H1 (cell line): Measurements from ENCODE around the gene METTL8. TPM values are rescaled to one million over a fixed set of nuclear protein-coding genes. Genes with fewer than 3 reads are reported as not detected.

Experiments used
- CTCF ChIA-PET: fragments of 300-600 bp; sonication (Branson Sonifier 250); formaldehyde crosslinking; loops from one replicate; lab custom pipeline; 2021; ENCODE audit not compliant: partially characterized antibody; lab: Charles Lee
- POLR2A ChIA-PET: fragments of 300-600 bp; sonication (Branson Sonifier 250); formaldehyde crosslinking; loops from one replicate; lab custom pipeline; 2021; ENCODE audit warnings: inconsistent platforms; ENCODE audit not compliant: partially characterized antibody; lab: Charles Lee
- DNase-seq, 2 experiments: peaks; one replicate each; pipeline versions ENCODE4 v3.0.0 to v3.0.0-alpha.2; 2010 to 2022; ENCODE audit warnings: low spot score in 2 of 2, low read depth in 1 of 2, mixed read lengths in 1 of 2
- FAIRE-seq: peaks from 2 replicates; lab custom pipeline; 2011; peaks lifted over from hg19 to GRCh38; lab: Jason Lieb, UNC
- H2AFZ ChIP-seq: 2 replicates; pipeline ENCODE4 v1.8.1; 2012; ENCODE audit warnings: low read length, inconsistent platforms
- H2AK5ac ChIP-seq: 2 replicates; pipeline ENCODE4 v1.6.1; 2013; ENCODE audit warnings: low read depth, low read length
- H2BK120ac ChIP-seq: replicated peaks from 2 replicates; pipeline ENCODE3; 2013; ENCODE audit warnings: low read depth, low read length, inconsistent platforms
- H2BK12ac ChIP-seq: 2 replicates; pipeline ENCODE4 v1.6.1; 2013; ENCODE audit warnings: low read depth, low read length
- H2BK15ac ChIP-seq: 2 replicates; pipeline ENCODE4 v1.6.1; 2013; ENCODE audit warnings: low read length
- H2BK20ac ChIP-seq: 2 replicates; pipeline ENCODE4 v1.6.1; 2013; ENCODE audit warnings: low read length
- H2BK5ac ChIP-seq: 2 replicates; pipeline ENCODE4 v1.6.1; 2013; ENCODE audit warnings: low read depth, low read length
- H3K14ac ChIP-seq: 2 replicates; pipeline ENCODE4 v1.6.1; 2013; ENCODE audit warnings: inconsistent platforms; ENCODE audit not compliant: insufficient read length
- H3K18ac ChIP-seq: 2 replicates; pipeline ENCODE4 v1.6.1; 2013; ENCODE audit warnings: low read length; ENCODE audit errors: extremely low read depth
- H3K23ac ChIP-seq: 2 replicates; pipeline ENCODE4 v1.6.1; 2013; ENCODE audit warnings: inconsistent platforms; ENCODE audit not compliant: insufficient read length
- H3K23me2 ChIP-seq: 2 replicates; pipeline ENCODE4 v1.6.1; 2013; ENCODE audit warnings: low read depth, low read length
- H3K27ac ChIP-seq: 2 replicates; pipeline ENCODE4 v1.6.1; 2011; ENCODE audit warnings: low read depth, low read length, inconsistent platforms
- H3K27me3 ChIP-seq, 4 experiments: replicated peaks in 1 of 4; 1 replicate in 1 of 4; 2 replicates in 3 of 4; pipeline versions ENCODE4 v1.6.1 to v1.8.1; 2011 to 2013; ENCODE audit warnings: low read length in 3 of 4, mild to moderate bottlenecking in 3 of 4, inconsistent platforms in 2 of 4, mixed read lengths in 2 of 4, moderate library complexity in 1 of 4; ENCODE audit not compliant: control insufficient read depth in 3 of 4, insufficient read depth in 3 of 4; ENCODE audit errors: extremely low read depth in 1 of 4
- H3K36me3 ChIP-seq, 4 experiments: 2 replicates each; pipeline versions ENCODE4 v1.6.1 to v1.8.1; 2011 to 2013; ENCODE audit warnings: mild to moderate bottlenecking in 4 of 4, low read length in 3 of 4, moderate library complexity in 2 of 4, control low read depth in 1 of 4, inconsistent platforms in 1 of 4; ENCODE audit not compliant: insufficient read depth in 4 of 4, control insufficient read depth in 2 of 4
- H3K4ac ChIP-seq: replicated peaks from 2 replicates; pipeline ENCODE3; 2013; ENCODE audit warnings: low read length, low read depth, mixed read lengths, inconsistent platforms; ENCODE audit not compliant: insufficient read length
- H3K4me1 ChIP-seq, 4 experiments: replicated peaks in 1 of 4; 1 replicate in 1 of 4; 2 replicates in 3 of 4; pipeline versions ENCODE4 v1.6.1 to v1.8.1; 2011 to 2013; ENCODE audit warnings: low read length in 3 of 4, inconsistent platforms in 2 of 4, mixed read lengths in 1 of 4; ENCODE audit not compliant: insufficient read depth in 4 of 4, control insufficient read depth in 3 of 4
- H3K4me2 ChIP-seq, 2 experiments: 2 replicates each; pipeline versions ENCODE4 v1.6.1 to v1.8.1; 2011 to 2013; ENCODE audit warnings: low read depth in 2 of 2, low read length in 2 of 2, control low read depth in 1 of 2, inconsistent platforms in 1 of 2, mild to moderate bottlenecking in 1 of 2; ENCODE audit not compliant: insufficient read depth in 1 of 2
- H3K4me3 ChIP-seq, 4 experiments: fragments of 200-600, 300-600 bp in 1 of 4; sonication (generic), shearing (Covaris generic), sonication (Bioruptor Twin) in 1 of 4; 2 replicates each; pipeline versions ENCODE4 v1.5.1 to v1.8.1; 2011 to 2016; ENCODE audit warnings: low read length in 4 of 4, low read depth in 3 of 4, control low read depth in 2 of 4, inconsistent platforms in 2 of 4, mild to moderate bottlenecking in 2 of 4, mixed read lengths in 1 of 4, moderate library complexity in 1 of 4; ENCODE audit not compliant: insufficient read depth in 2 of 4; ENCODE audit errors: extremely low read depth in 1 of 4
- H3K56ac ChIP-seq: replicated peaks from 2 replicates; pipeline ENCODE3; 2013; ENCODE audit warnings: low read depth, mild to moderate bottlenecking, mixed read lengths, low read length, inconsistent platforms; ENCODE audit not compliant: insufficient read length
- H3K79me1 ChIP-seq: 2 replicates; pipeline ENCODE4 v1.6.1; 2013; ENCODE audit warnings: low read depth, low read length, control low read depth
- H3K79me2 ChIP-seq, 2 experiments: 2 replicates each; pipeline versions ENCODE4 v1.6.1 to v1.8.1; 2012 to 2013; ENCODE audit warnings: low read length in 2 of 2, mild to moderate bottlenecking in 2 of 2, inconsistent platforms in 1 of 2; ENCODE audit not compliant: insufficient read depth in 2 of 2, control insufficient read depth in 1 of 2
- H3K9ac ChIP-seq, 4 experiments: replicated peaks in 1 of 4; 1 replicate in 1 of 4; 2 replicates in 3 of 4; pipeline versions ENCODE4 v1.6.1 to v1.8.1; 2011 to 2013; ENCODE audit warnings: low read depth in 3 of 4, low read length in 3 of 4, control low read depth in 2 of 4, mild to moderate bottlenecking in 2 of 4, moderate library complexity in 2 of 4, inconsistent platforms in 1 of 4; ENCODE audit errors: extremely low read depth in 1 of 4
- H3K9me3 ChIP-seq, 2 experiments: 2 replicates each; pipeline versions ENCODE4 v1.6.1 to v1.8.1; 2012 to 2013; ENCODE audit warnings: mild to moderate bottlenecking in 2 of 2, moderate library complexity in 2 of 2, control low read depth in 1 of 2, inconsistent platforms in 1 of 2, low read depth in 1 of 2, low read length in 1 of 2, mixed read lengths in 1 of 2; ENCODE audit not compliant: insufficient read depth in 2 of 2
- H4K20me1 ChIP-seq, 2 experiments: replicated peaks in 1 of 2; 2 replicates each; pipeline versions ENCODE3 to v1.8.1; 2011 to 2013; ENCODE audit warnings: inconsistent platforms in 2 of 2, low read length in 2 of 2, mild to moderate bottlenecking in 1 of 2; ENCODE audit not compliant: insufficient read depth in 2 of 2, control insufficient read depth in 1 of 2
- H4K5ac ChIP-seq: 2 replicates; pipeline ENCODE4 v1.6.1; 2013; ENCODE audit warnings: low read length, low read depth, mixed read lengths, inconsistent platforms; ENCODE audit not compliant: insufficient read length
- H4K8ac ChIP-seq: 2 replicates; pipeline ENCODE4 v1.8.0; 2013; ENCODE audit warnings: mild to moderate bottlenecking, moderate library complexity, low read length, inconsistent platforms; ENCODE audit not compliant: insufficient read depth; ENCODE audit errors: extremely low read depth
- H4K91ac ChIP-seq: replicated peaks from 2 replicates; pipeline ENCODE3; 2013; ENCODE audit warnings: low read length, mixed read lengths, inconsistent platforms; ENCODE audit not compliant: insufficient read length
- ASH2L ChIP-seq: fragments of 200-600, 300-600 bp; sonication (generic); IDR thresholded peaks from one replicate; pipeline ENCODE4 v1.7.1; 2017; ENCODE audit warnings: low read length
- NRF1 ChIP-seq: IDR thresholded peaks from 2 replicates; pipeline ENCODE4 v1.6.1; 2011; ENCODE audit warnings: mild to moderate bottlenecking, low read depth, low read length, improper control_type of control experiment
- PHF8 ChIP-seq: fragments of 200-600 bp; sonication (generic); conservative IDR thresholded peaks from 2 replicates; pipeline ENCODE4 v1.7.1; 2012; ENCODE audit warnings: low read depth, mild to moderate bottlenecking, inconsistent platforms, low read length, moderate library complexity
- TEAD4 ChIP-seq: IDR thresholded peaks from 2 replicates; pipeline ENCODE4 v1.6.1; 2012; ENCODE audit warnings: low read depth, low read length, inconsistent platforms, mixed read lengths
- WGBS, 2 experiments: shearing (Covaris generic) in 1 of 2; methylation state at CpG; one replicate each; pipeline versions ENCODE4 v1.1.6 to v1.1.7; 2013 to 2015; ENCODE audit warnings: low lambda C conversion rate in 2 of 2, mixed read lengths in 2 of 2, inconsistent platforms in 1 of 2, low coverage in 1 of 2, missing lambda C conversion rate in 1 of 2; ENCODE audit not compliant: insufficient replicate concordance in 2 of 2, insufficient coverage in 1 of 2, insufficient read length in 1 of 2; ENCODE audit errors: extremely low coverage in 1 of 2, missing lambda C conversion rate in 1 of 2; 5-methylcytosine and 5-hydroxymethylcytosine counted together
- polyA plus RNA-seq, 7 experiments: library from polyadenylated mRNA; depleted of rRNA in 3 of 7; stranded (reverse) in 5 of 7; unstranded in 2 of 7; fragments of >200 nt in 5 of 7; fragments of 200-250 nt in 2 of 7; gene quantifications; 1 replicate in 5 of 7; 2 replicates in 1 of 7; 4 replicates in 1 of 7; pipeline versions ENCODE4 v1.2.1 to v1.2.3, GENCODE V29; 2011 to 2013; ENCODE audit warnings: missing spikeins in 2 of 7, mixed read lengths in 2 of 7
- total RNA-seq: library from RNA; stranded (reverse); fragmentation: NEBNext Ultra II Directional; extraction: Animal tissue kit (Norgen Biotek cat#: 25700); gene quantifications from 2 replicates; pipeline ENCODE4 v1.2.1, GENCODE V29; 2021
- TF ChIP-seq, protein P1 (sequence below): IDR thresholded peaks from 2 replicates; pipeline ENCODE4 v1.6.1; 2012; ENCODE audit warnings: inconsistent platforms

METTL8 gene
- total and polyA plus RNA-seq, 2 of the 8 experiments (the other 6 are each of a cell fraction or from before 2014, with no cell fraction given): 17.6 to 79.7 TPM

GRCh38 chr2:171432969-171433762 is 624 bp downstream of the METTL8 start:
- WGBS, 2 experiments: 21% methylated on average over 20 of the region's 20 CpGs; no CpG with 5 or more reads in 1 of the 2 experiments
- no peaks in the 10 kb centered on the region for H3K27me3 ChIP-seq
- H3K79me2 ChIP-seq: peaks cover 0 to 79% of the 10 kb centered on the region in 2 experiments; a peak in 2 of 4 replicates
- no peaks in the 10 kb centered on the region; a peak in 2 of 4 replicates for H3K9me3 ChIP-seq
- peak overlapping the region; percentile 93 for H3K18ac ChIP-seq
- FAIRE-seq: no peak
- peak overlapping the region; percentile 75 for H4K8ac ChIP-seq
- H2BK120ac ChIP-seq: peak overlapping the region; percentile 88
- peaks cover 2% of the 10 kb centered on the region; the same call in 1 of the 2 replicates for H3K79me1 ChIP-seq
- ChIA-PET POLR2A (interaction anchor here (0.6 to 4.8 kb wide), 29 partner anchors 8 to 504 kb away, joined by 3 to 21 read pairs (median 4); partner anchors contain the start of genes CYBRD1, DYNC1I2, GORASP2 and TLK1), CTCF (interaction anchor here (0.6 to 3.8 kb wide), 11 partner anchors 15 to 558 kb away, joined by 3 to 20 read pairs (median 5); no protein-coding TSS in a partner anchor)
- peak overlapping the region; percentile 72 to 96 for H3K4me2 ChIP-seq
- peak overlapping the region; percentile 95 for H2BK15ac ChIP-seq
- peak overlapping the region; percentile 53 to 81 (median 76) for H3K9ac ChIP-seq
- peak overlapping the region; percentile 92 for H2AK5ac ChIP-seq
- peak overlapping the region; percentile 93 for H2BK5ac ChIP-seq
- H3K23me2 ChIP-seq: peaks cover 4% of the 10 kb centered on the region; the same call in 1 of the 2 replicates
- DNase-seq: no peak
- H2BK20ac ChIP-seq: 0 out of 2 replicates have a peak overlapping the region, but pooled peaks have one; percentile 28
- H4K20me1 ChIP-seq: peaks cover 0 to 3% of the 10 kb centered on the region in 2 experiments
- peak overlapping the region; percentile 73 for H3K27ac ChIP-seq
- H3K36me3 ChIP-seq: peaks cover 5 to 20% (median 11%) of the 10 kb centered on the region in 4 experiments; a peak in 4 of 8 replicates
- peak overlapping the region; percentile 82 for H4K91ac ChIP-seq
- TF ChIP-seq PHF8: peak; percentile 40; the same call in 1 of the 2 replicates
- TF ChIP-seq TEAD4: no peak
- TF ChIP-seq ASH2L: peak; percentile 92
- TF ChIP-seq, protein P1, sequence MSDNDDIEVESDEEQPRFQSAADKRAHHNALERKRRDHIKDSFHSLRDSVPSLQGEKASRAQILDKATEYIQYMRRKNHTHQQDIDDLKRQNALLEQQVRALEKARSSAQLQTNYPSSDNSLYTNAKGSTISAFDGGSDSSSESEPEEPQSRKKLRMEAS: peak; percentile 86
- no peak for TF ChIP-seq NRF1
- H3K4ac ChIP-seq: peak overlapping the region; percentile 92
- H2BK12ac ChIP-seq: peak overlapping the region; percentile 95
- peak overlapping the region; percentile 87 for H3K56ac ChIP-seq
- H3K4me3 ChIP-seq: peak overlapping the region; percentile 48 to 77 (median 72)
- H3K14ac ChIP-seq: no peak overlapping the region
- H2AFZ ChIP-seq: no peak overlapping the region
- peak overlapping the region; percentile 88 for H4K5ac ChIP-seq
- H3K4me1 ChIP-seq: peaks cover 3 to 19% (median 10%) of the 10 kb centered on the region in 4 experiments
- no peak overlapping the region for H3K23ac ChIP-seq
